ENCODE measurements around the gene WBP1.

Gene WBP1

DNA sequence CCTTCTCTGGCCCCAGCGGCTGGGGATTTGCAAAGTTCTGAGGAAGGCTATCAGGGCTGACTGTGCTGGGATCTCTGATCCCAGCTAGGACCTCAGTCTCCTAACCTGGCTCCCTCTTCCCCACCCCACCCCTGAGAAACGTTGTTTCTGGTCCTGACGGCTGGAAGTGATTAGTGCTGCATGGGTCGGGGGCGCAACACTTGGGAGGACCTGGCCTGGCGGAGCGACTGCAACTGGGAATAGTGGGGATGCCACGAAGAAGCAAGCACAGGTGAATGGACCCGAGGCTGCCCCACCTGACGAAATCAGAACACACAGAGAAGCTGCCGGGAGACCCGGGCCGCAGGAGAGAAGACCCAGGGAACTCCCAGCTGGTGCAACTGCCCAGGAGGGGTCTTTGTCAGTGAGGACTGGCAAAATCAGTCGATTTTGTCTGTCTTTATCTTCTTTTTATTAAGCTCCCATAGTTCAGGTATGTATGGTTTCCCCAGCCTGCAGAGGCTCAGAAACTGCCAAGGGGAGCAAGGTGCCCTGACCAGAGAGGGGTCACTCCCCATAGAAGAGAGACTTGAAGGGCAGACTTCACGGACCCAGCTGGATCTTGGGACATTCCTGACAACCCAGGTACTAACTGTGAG lies 41.8 kb downstream of the WBP1 start:
- Histone ChIP-seq H3K9me2 (replicated peaks; ENCODE audit: low read depth, low read length) (no peaks in the 10 kb centered on the region), H3K79me2 (ENCODE audit: insufficient read depth, low read length) (peaks cover 7% of the 10 kb centered on the region), H3K36me3 (ENCODE audit: insufficient read depth, low read length) (no peaks in the 10 kb centered on the region), H3K4me3 (ENCODE audit: low read length, poor library complexity, severe bottlenecking) (no peak overlapping the region), H3K4me1 (ENCODE audit: insufficient read depth, low read length, poor library complexity, severe bottlenecking) (peaks cover 6% of the 10 kb centered on the region), H2AFZ (ENCODE audit: low read length) (no peak overlapping the region), H3K27me3 (ENCODE audit: insufficient read depth, low read length, poor library complexity, severe bottlenecking) (no peaks in the 10 kb centered on the region), H3K4me2 (ENCODE audit: low read depth, low read length, poor library complexity, severe bottlenecking) (no peak overlapping the region), H3F3A (ENCODE audit: low read depth) (no peaks in the 10 kb centered on the region), H3K9me3 (ENCODE audit: insufficient read depth, low read depth, low read length) (no peaks in the 10 kb centered on the region), H3K9ac (ENCODE audit: low read depth, low read length, poor library complexity, severe bottlenecking) (no peak overlapping the region), H4K20me1 (ENCODE audit: insufficient read depth, low read length, poor library complexity, severe bottlenecking) (no peaks in the 10 kb centered on the region)
- TF ChIP-seq EZH2phosphoT487 (IDR thresholded peaks at IDR 0.05; ENCODE audit: borderline replicate concordance): no peak
- TF ChIP-seq, protein P1, sequence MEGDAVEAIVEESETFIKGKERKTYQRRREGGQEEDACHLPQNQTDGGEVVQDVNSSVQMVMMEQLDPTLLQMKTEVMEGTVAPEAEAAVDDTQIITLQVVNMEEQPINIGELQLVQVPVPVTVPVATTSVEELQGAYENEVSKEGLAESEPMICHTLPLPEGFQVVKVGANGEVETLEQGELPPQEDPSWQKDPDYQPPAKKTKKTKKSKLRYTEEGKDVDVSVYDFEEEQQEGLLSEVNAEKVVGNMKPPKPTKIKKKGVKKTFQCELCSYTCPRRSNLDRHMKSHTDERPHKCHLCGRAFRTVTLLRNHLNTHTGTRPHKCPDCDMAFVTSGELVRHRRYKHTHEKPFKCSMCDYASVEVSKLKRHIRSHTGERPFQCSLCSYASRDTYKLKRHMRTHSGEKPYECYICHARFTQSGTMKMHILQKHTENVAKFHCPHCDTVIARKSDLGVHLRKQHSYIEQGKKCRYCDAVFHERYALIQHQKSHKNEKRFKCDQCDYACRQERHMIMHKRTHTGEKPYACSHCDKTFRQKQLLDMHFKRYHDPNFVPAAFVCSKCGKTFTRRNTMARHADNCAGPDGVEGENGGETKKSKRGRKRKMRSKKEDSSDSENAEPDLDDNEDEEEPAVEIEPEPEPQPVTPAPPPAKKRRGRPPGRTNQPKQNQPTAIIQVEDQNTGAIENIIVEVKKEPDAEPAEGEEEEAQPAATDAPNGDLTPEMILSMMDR (conservative IDR thresholded peaks at IDR 0.05; ENCODE audit: low read length): no peak

DNA sequence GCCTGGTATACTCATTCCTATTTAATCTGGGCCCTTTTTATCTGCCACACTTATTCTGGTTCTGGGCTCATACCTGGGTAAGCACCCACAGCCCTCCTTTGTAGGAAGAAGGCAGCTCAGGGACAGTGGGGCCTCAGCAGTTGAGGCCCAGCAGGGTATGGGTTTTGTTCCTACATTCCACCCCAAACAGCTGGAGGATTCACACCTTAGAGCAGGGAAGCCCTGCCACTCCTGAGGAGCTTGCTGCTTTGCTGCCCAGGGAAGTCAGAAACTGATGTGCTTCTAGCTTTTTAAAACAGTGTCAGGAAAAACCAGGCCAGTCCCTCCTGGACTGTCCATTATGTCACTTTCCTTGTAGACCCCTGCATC lies 42.3 kb downstream of the WBP1 start:
- Histone ChIP-seq H3K9me2 (replicated peaks; ENCODE audit: low read depth, low read length) (no peaks in the 10 kb centered on the region), H3K4me1 (ENCODE audit: insufficient read depth, low read length, poor library complexity, severe bottlenecking) (peaks cover 6% of the 10 kb centered on the region), H3K4me2 (ENCODE audit: low read depth, low read length, poor library complexity, severe bottlenecking) (no peak overlapping the region), H3K9me3 (ENCODE audit: insufficient read depth, low read depth, low read length) (no peaks in the 10 kb centered on the region), H3K4me3 (ENCODE audit: low read length, poor library complexity, severe bottlenecking) (no peak overlapping the region), H3K79me2 (ENCODE audit: insufficient read depth, low read length) (peaks cover 11% of the 10 kb centered on the region), H3K36me3 (ENCODE audit: insufficient read depth, low read length) (no peaks in the 10 kb centered on the region), H3K27me3 (ENCODE audit: insufficient read depth, low read length, poor library complexity, severe bottlenecking) (no peaks in the 10 kb centered on the region), H3K9ac (ENCODE audit: low read depth, low read length, poor library complexity, severe bottlenecking) (no peak overlapping the region), H3F3A (ENCODE audit: low read depth) (no peaks in the 10 kb centered on the region), H2AFZ (ENCODE audit: low read length) (no peak overlapping the region), H4K20me1 (ENCODE audit: insufficient read depth, low read length, poor library complexity, severe bottlenecking) (no peaks in the 10 kb centered on the region)
- TF ChIP-seq EZH2phosphoT487 (IDR thresholded peaks at IDR 0.05; ENCODE audit: borderline replicate concordance): no peak
- TF ChIP-seq, protein P1 (conservative IDR thresholded peaks at IDR 0.05; ENCODE audit: low read length): no peak

DNA sequence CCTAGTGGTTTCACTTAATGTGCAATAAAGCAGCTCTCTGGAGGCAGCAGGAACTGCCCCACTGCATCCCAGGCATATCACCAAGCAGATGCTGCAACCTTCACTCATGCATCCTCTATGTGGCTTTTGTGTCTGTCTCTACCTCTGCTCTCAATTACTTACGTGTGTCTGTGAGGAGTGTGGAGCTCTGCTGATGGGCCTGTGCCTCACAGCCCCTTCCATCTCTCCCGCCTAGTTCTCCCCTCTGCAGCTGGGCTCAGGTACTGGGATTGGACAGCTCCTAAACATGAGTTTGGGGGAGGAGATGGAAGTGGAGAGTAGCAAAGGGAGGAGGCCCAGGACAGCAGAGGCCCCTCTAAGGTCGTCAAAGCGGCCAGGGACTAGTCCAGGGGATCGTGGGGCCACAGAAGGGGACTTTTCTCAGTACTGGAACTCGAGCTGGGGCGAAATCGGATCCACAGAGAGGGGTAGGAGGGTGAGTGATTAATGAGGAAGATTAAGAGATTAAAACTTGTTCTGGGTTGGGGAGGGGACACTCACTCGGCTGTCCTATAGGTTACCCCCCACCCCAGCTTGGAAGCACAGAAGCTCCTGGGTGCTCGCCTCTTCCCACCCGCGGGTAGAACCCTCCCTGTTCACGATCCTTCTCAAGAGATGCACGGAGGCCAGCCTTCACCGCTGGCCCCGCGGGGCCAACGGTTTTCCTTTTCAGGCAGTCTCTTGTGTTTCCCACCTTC lies 43.3 kb downstream of the WBP1 start:
- no peaks in the 10 kb centered on the region for H3K9me3 ChIP-seq (ENCODE audit: insufficient read depth, low read depth, low read length)
- no peak overlapping the region for H3K4me3 ChIP-seq (ENCODE audit: low read length, poor library complexity, severe bottlenecking)
- H3K9ac ChIP-seq (ENCODE audit: low read depth, low read length, poor library complexity, severe bottlenecking): peak overlapping the region; percentile 26
- H3K4me2 ChIP-seq (ENCODE audit: low read depth, low read length, poor library complexity, severe bottlenecking): peak overlapping the region; percentile 99
- no peaks in the 10 kb centered on the region for H4K20me1 ChIP-seq (ENCODE audit: insufficient read depth, low read length, poor library complexity, severe bottlenecking)
- H3K27me3 ChIP-seq (ENCODE audit: insufficient read depth, low read length, poor library complexity, severe bottlenecking): no peaks in the 10 kb centered on the region
- H3F3A ChIP-seq (ENCODE audit: low read depth): no peaks in the 10 kb centered on the region
- H3K4me1 ChIP-seq (ENCODE audit: insufficient read depth, low read length, poor library complexity, severe bottlenecking): peaks cover 12% of the 10 kb centered on the region
- H3K79me2 ChIP-seq (ENCODE audit: insufficient read depth, low read length): peaks cover 18% of the 10 kb centered on the region
- TF ChIP-seq, protein P1 (conservative IDR thresholded peaks at IDR 0.05; ENCODE audit: low read length): no peak
- no peak for TF ChIP-seq EZH2phosphoT487 (IDR thresholded peaks at IDR 0.05; ENCODE audit: borderline replicate concordance)
- no peak overlapping the region for H2AFZ ChIP-seq (ENCODE audit: low read length)
- no peaks in the 10 kb centered on the region for H3K36me3 ChIP-seq (ENCODE audit: insufficient read depth, low read length)
- H3K9me2 ChIP-seq (replicated peaks; ENCODE audit: low read depth, low read length): no peaks in the 10 kb centered on the region
